SH-SY5Y (cell line): ENCODE results near the gene PIGN.

Experiments
- GATA2 ChIP-seq: IDR thresholded peaks from 2 replicates; pipeline ENCODE4 v1.6.1; 2011; ENCODE audit warnings: mild to moderate bottlenecking, low read depth, low read length
- GATA3 ChIP-seq: IDR thresholded peaks from 2 replicates; pipeline ENCODE4 v1.6.1; 2011; ENCODE audit warnings: low read depth, mild to moderate bottlenecking, low read length, moderate library complexity

DNA sequence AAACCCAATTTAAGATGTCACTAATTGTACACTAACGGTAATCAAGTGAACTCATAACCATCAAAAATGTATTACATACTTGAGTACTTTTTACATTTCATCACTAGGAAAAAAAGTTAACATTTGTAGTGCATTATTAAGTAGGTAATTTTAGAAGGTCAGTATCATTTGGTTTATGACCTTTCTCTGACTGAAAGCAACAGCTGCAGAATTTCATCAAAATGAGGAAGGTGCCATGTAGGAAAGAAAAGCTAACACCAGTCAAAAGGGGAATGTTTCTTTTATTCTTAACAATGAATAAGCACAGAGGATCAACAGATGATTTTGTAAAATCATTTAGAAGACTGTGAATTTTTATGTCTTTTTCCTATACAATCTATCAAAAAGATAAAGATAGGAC, 79.0 kb downstream of the PIGN start:
- TF ChIP-seq GATA2 (no peak), GATA3 (no peak)
